Measurements from ENCODE around the gene USP1. TPM values are rescaled to one million over a fixed set of nuclear protein-coding genes. Genes with fewer than 3 reads are reported as not detected.

Gene USP1
- total and polyA plus RNA-seq, 4 donors: 5.1 to 33.8 (median 7.8) TPM

DNA sequence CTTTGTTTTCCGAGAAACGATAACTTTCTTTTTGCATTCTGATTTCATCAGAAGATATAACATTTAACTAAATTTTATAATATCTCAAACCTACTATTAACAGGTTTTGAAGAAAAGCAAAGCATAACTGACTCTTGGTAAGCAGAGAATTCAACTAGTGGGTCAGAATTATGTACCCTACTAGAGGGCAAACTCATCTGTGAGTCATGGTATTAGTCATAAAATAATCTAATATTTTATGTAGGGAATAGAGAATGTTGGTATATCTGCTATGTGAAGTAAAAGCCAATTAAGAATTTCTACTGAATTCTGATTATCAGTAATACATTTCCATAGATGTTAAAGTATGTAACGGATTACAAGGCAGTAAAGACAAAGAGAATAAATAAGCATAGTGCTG is 56.8 kb downstream of the USP1 start:
- WGBS: 97% methylated on average over 3 of the region's 3 CpGs
- H3K36me3 ChIP-seq (ENCODE audit: control insufficient read depth in 4 of 4, insufficient read depth in 3 of 4, low read depth in 1 of 4, low read length in 3 of 4): peaks cover 0 to 14% (median 8%) of the 10 kb centered on the region in 4 donors

DNA sequence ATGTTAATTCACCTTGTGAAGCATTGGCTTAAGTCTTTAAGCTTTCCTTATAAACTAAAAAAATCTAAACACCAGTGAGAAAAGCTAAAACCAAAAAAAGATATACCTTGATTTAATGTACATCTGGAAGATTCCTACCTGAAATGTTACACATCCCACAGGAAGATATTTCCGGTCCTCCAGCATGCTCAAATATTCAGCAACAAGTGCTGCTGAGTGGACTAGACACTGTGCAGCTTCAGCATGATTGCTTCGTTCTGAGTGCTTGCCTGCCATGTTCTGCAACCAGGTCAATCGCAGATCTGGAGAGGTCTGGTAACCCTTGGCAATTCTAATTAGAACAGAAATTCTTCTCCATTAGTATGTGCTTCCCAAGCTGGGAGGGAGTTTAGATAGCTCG is 57.3 kb downstream of the USP1 start:
- no peak overlapping the region for H3K27ac ChIP-seq (ENCODE audit: low read depth in 1 of 2, low read length in 2 of 2)
- WGBS: 97% methylated on average over 4 of the region's 4 CpGs
- H3K27me3 ChIP-seq (ENCODE audit: control insufficient read depth in 4 of 4, insufficient read depth in 4 of 4, low read length in 3 of 4): no peaks in the 10 kb centered on the region
- TF ChIP-seq, protein P1, sequence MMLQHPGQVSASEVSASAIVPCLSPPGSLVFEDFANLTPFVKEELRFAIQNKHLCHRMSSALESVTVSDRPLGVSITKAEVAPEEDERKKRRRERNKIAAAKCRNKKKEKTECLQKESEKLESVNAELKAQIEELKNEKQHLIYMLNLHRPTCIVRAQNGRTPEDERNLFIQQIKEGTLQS (IDR thresholded peaks at IDR 0.05): no peak
- TF ChIP-seq, protein P2, sequence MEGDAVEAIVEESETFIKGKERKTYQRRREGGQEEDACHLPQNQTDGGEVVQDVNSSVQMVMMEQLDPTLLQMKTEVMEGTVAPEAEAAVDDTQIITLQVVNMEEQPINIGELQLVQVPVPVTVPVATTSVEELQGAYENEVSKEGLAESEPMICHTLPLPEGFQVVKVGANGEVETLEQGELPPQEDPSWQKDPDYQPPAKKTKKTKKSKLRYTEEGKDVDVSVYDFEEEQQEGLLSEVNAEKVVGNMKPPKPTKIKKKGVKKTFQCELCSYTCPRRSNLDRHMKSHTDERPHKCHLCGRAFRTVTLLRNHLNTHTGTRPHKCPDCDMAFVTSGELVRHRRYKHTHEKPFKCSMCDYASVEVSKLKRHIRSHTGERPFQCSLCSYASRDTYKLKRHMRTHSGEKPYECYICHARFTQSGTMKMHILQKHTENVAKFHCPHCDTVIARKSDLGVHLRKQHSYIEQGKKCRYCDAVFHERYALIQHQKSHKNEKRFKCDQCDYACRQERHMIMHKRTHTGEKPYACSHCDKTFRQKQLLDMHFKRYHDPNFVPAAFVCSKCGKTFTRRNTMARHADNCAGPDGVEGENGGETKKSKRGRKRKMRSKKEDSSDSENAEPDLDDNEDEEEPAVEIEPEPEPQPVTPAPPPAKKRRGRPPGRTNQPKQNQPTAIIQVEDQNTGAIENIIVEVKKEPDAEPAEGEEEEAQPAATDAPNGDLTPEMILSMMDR (IDR thresholded peaks at IDR 0.05; ENCODE audit: low read depth, low read length, missing input control): no peak
- TF ChIP-seq FOXA2 (IDR thresholded peaks at IDR 0.05): no peak
- TF ChIP-seq RAD21 (IDR thresholded peaks at IDR 0.05): no peak
- TF ChIP-seq, protein P3, sequence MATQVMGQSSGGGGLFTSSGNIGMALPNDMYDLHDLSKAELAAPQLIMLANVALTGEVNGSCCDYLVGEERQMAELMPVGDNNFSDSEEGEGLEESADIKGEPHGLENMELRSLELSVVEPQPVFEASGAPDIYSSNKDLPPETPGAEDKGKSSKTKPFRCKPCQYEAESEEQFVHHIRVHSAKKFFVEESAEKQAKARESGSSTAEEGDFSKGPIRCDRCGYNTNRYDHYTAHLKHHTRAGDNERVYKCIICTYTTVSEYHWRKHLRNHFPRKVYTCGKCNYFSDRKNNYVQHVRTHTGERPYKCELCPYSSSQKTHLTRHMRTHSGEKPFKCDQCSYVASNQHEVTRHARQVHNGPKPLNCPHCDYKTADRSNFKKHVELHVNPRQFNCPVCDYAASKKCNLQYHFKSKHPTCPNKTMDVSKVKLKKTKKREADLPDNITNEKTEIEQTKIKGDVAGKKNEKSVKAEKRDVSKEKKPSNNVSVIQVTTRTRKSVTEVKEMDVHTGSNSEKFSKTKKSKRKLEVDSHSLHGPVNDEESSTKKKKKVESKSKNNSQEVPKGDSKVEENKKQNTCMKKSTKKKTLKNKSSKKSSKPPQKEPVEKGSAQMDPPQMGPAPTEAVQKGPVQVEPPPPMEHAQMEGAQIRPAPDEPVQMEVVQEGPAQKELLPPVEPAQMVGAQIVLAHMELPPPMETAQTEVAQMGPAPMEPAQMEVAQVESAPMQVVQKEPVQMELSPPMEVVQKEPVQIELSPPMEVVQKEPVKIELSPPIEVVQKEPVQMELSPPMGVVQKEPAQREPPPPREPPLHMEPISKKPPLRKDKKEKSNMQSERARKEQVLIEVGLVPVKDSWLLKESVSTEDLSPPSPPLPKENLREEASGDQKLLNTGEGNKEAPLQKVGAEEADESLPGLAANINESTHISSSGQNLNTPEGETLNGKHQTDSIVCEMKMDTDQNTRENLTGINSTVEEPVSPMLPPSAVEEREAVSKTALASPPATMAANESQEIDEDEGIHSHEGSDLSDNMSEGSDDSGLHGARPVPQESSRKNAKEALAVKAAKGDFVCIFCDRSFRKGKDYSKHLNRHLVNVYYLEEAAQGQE (IDR thresholded peaks at IDR 0.05): no peak
- peaks cover 0 to 12% (median 8%) of the 10 kb centered on the region in 4 donors for H3K36me3 ChIP-seq (ENCODE audit: control insufficient read depth in 4 of 4, insufficient read depth in 3 of 4, low read depth in 1 of 4, low read length in 3 of 4)
- H3K9ac ChIP-seq (ENCODE audit: low read depth in 1 of 2, low read length in 2 of 2): no peak overlapping the region
- H3K9me3 ChIP-seq (ENCODE audit: control insufficient read depth in 4 of 4, low read length in 3 of 4): no peaks in the 10 kb centered on the region
- DNase-seq (ENCODE audit: low spot score): no peak
- no peaks in the 10 kb centered on the region for H3K4me1 ChIP-seq (ENCODE audit: control insufficient read depth in 4 of 4, insufficient read depth in 4 of 4, low read length in 3 of 4)
- H3K4me3 ChIP-seq (ENCODE audit: low read depth in 1 of 3, low read length in 3 of 3): no peak overlapping the region

More for the DNA sequence above, 56.8 kb downstream of the USP1 start:
- TF ChIP-seq EGR1 (IDR thresholded peaks at IDR 0.05; ENCODE audit: low read depth in 2 of 2): no peak
- no peak for TF ChIP-seq RAD21 (IDR thresholded peaks at IDR 0.05)
- TF ChIP-seq, protein P1 (IDR thresholded peaks at IDR 0.05): no peak
- no peak for TF ChIP-seq SP1 (IDR thresholded peaks at IDR 0.05)
- no peak for TF ChIP-seq NR2F2 (IDR thresholded peaks at IDR 0.05)
- TF ChIP-seq FOXA2 (IDR thresholded peaks at IDR 0.05): no peak
- no peaks in the 10 kb centered on the region for H3K4me1 ChIP-seq (ENCODE audit: control insufficient read depth in 4 of 4, insufficient read depth in 4 of 4, low read length in 3 of 4)
- H3K9ac ChIP-seq (ENCODE audit: low read depth in 1 of 2, low read length in 2 of 2): no peak overlapping the region
- no peak overlapping the region for H3K4me3 ChIP-seq (ENCODE audit: low read depth in 1 of 3, low read length in 3 of 3)
- H3K27me3 ChIP-seq (ENCODE audit: control insufficient read depth in 4 of 4, insufficient read depth in 4 of 4, low read length in 3 of 4): no peaks in the 10 kb centered on the region
- DNase-seq (ENCODE audit: low spot score): no peak
- no peaks in the 10 kb centered on the region for H3K9me3 ChIP-seq (ENCODE audit: control insufficient read depth in 4 of 4, low read length in 3 of 4)
- H3K27ac ChIP-seq (ENCODE audit: low read depth in 1 of 2, low read length in 2 of 2): no peak overlapping the region

DNA sequence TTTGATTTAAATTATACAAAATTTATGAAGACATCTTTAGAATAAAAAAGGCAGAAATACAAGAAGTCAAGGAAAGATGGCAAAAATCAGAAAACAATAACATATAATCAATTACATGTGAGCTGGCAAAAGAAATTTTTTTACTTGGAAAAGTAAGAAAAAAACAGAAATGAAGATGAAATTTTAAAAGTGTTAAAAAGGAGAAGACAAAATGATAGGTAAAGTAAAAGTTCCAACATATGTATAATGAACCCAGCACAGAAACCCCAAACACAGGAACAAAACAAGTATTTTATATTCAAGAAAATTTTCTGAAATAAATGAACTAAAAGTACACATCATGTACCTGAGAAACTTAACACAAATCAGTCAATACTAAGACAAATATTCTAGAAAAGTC is 63.4 kb downstream of the USP1 start:
- Histone ChIP-seq H3K27me3 (ENCODE audit: control insufficient read depth in 4 of 4, insufficient read depth in 4 of 4, low read length in 3 of 4) (no peaks in the 10 kb centered on the region), H3K36me3 (ENCODE audit: control insufficient read depth in 4 of 4, insufficient read depth in 3 of 4, low read depth in 1 of 4, low read length in 3 of 4) (peaks cover 0 to 7% (median under 1%) of the 10 kb centered on the region in 4 donors), H3K9ac (ENCODE audit: low read depth in 1 of 2, low read length in 2 of 2) (no peak overlapping the region), H3K4me1 (ENCODE audit: control insufficient read depth in 4 of 4, insufficient read depth in 4 of 4, low read length in 3 of 4) (no peaks in the 10 kb centered on the region), H3K4me3 (ENCODE audit: low read depth in 1 of 3, low read length in 3 of 3) (no peak overlapping the region), H3K27ac (ENCODE audit: low read depth in 1 of 2, low read length in 2 of 2) (no peak overlapping the region), H3K9me3 (ENCODE audit: control insufficient read depth in 4 of 4, low read length in 3 of 4) (no peaks in the 10 kb centered on the region)
- DNase-seq (ENCODE audit: low spot score): no peak
- TF ChIP-seq, protein P3 (IDR thresholded peaks at IDR 0.05): no peak
- no peak for TF ChIP-seq HNF4A (conservative IDR thresholded peaks at IDR 0.05)
- TF ChIP-seq, protein P4, sequence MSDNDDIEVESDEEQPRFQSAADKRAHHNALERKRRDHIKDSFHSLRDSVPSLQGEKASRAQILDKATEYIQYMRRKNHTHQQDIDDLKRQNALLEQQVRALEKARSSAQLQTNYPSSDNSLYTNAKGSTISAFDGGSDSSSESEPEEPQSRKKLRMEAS (IDR thresholded peaks at IDR 0.05): no peak
- no peak for TF ChIP-seq RXRA (IDR thresholded peaks at IDR 0.05)
- TF ChIP-seq JUND (IDR thresholded peaks at IDR 0.05): no peak
- TF ChIP-seq EGR1 (IDR thresholded peaks at IDR 0.05; ENCODE audit: low read depth in 2 of 2): no peak
- TF ChIP-seq, protein P5, sequence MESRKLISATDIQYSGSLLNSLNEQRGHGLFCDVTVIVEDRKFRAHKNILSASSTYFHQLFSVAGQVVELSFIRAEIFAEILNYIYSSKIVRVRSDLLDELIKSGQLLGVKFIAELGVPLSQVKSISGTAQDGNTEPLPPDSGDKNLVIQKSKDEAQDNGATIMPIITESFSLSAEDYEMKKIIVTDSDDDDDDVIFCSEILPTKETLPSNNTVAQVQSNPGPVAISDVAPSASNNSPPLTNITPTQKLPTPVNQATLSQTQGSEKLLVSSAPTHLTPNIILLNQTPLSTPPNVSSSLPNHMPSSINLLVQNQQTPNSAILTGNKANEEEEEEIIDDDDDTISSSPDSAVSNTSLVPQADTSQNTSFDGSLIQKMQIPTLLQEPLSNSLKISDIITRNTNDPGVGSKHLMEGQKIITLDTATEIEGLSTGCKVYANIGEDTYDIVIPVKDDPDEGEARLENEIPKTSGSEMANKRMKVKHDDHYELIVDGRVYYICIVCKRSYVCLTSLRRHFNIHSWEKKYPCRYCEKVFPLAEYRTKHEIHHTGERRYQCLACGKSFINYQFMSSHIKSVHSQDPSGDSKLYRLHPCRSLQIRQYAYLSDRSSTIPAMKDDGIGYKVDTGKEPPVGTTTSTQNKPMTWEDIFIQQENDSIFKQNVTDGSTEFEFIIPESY (IDR thresholded peaks at IDR 0.05): no peak
- TF ChIP-seq NR2F2 (IDR thresholded peaks at IDR 0.05): no peak
- no peak for TF ChIP-seq TAF1 (conservative IDR thresholded peaks at IDR 0.05)
- TF ChIP-seq SP1 (IDR thresholded peaks at IDR 0.05): no peak
